Panc1 (cell line): ENCODE results near the gene RHD. TPM values are rescaled to one million over a fixed set of nuclear protein-coding genes. Genes with fewer than 3 reads are reported as not detected.
"Not testable (repeated sequence)": the region's sequence is repeated elsewhere in the genome, so short reads cannot be mapped to it uniquely, and the experiment has no call there.

ENCODE experiments used
- ATAC-seq: fragments of 200-7000 bp; cut with Tn5 transposase; 2 replicates; pipeline ENCODE4 v1.9.1; 2020; ENCODE audit warnings: mild to moderate bottlenecking, moderate library complexity
- Bru-seq: library from RNA; stranded (reverse); fragments of 400-500 nt; gene quantifications from one replicate; lab custom pipeline; 2021; lab: Mats Ljungman, UMichigan
- BruChase-seq, 2 experiments: library from RNA; stranded (reverse); fragments of 400-500 nt; gene quantifications; one replicate each; lab custom pipeline; 2021; lab: Mats Ljungman, UMichigan
- BruUV-seq: library from RNA; stranded (reverse); fragments of 400-500 nt; replicated peaks from 2 replicates; lab custom pipeline; 2021; lab: Mats Ljungman, UMichigan
- CTCF ChIA-PET: fragments of 300-600 bp; sonication (Branson Sonifier 250); formaldehyde crosslinking; loops from one replicate; lab custom pipeline; 2022; ENCODE audit warnings: antibody characterized with exemption; lab: Charles Lee
- POLR2A ChIA-PET: fragments of 300-600 bp; sonication (Branson Sonifier 250); formaldehyde crosslinking; loops from one replicate; lab custom pipeline; 2022; ENCODE audit warnings: antibody characterized with exemption; lab: Charles Lee
- DNase-seq: peaks from one replicate; pipeline ENCODE4 v3.0.0-alpha.2; 2010; ENCODE audit warnings: low read depth, low spot score
- H3K27ac ChIP-seq: 2 replicates; pipeline ENCODE4 v1.5.1; 2011; ENCODE audit warnings: mild to moderate bottlenecking, low read length, inconsistent platforms
- H3K27me3 ChIP-seq: fragments of 200-500 bp; sonication (Bioruptor generic); 2 replicates; pipeline ENCODE4 v1.6.0; 2014; ENCODE audit warnings: low read length, inconsistent platforms; ENCODE audit not compliant: control insufficient read depth, insufficient read depth
- H3K36me3 ChIP-seq: fragments of 200-500 bp; sonication (Bioruptor generic); 2 replicates; pipeline ENCODE4 v1.5.1; 2014; ENCODE audit warnings: inconsistent platforms, mild to moderate bottlenecking, low read length, moderate library complexity; ENCODE audit not compliant: control insufficient read depth, insufficient read depth
- H3K4me1 ChIP-seq: 2 replicates; pipeline ENCODE4 v1.5.1; 2011; ENCODE audit warnings: inconsistent platforms, mild to moderate bottlenecking, low read length, moderate library complexity; ENCODE audit not compliant: control insufficient read depth, insufficient read depth
- H3K4me3 ChIP-seq, 2 experiments: 2 replicates each; pipeline ENCODE4 v1.5.1; 2011 to 2012; ENCODE audit warnings: low read depth in 2 of 2, low read length in 2 of 2, mild to moderate bottlenecking in 2 of 2, inconsistent platforms in 1 of 2, moderate library complexity in 1 of 2
- H3K9me3 ChIP-seq: fragments of 200-500 bp; sonication (Bioruptor generic); 2 replicates; pipeline ENCODE4 v1.5.1; 2014; ENCODE audit warnings: low read depth, mild to moderate bottlenecking, inconsistent platforms, low read length, moderate library complexity; ENCODE audit not compliant: control insufficient read depth, insufficient read depth
- POLR2AphosphoS5 ChIP-seq: IDR thresholded peaks from 2 replicates; pipeline ENCODE4 v1.6.1; 2012; ENCODE audit warnings: mild to moderate bottlenecking, low read depth, low read length, moderate library complexity
- SIN3A ChIP-seq: IDR thresholded peaks from 2 replicates; pipeline ENCODE4 v1.6.1; 2012; ENCODE audit warnings: low read depth, mild to moderate bottlenecking, low read length, moderate library complexity, borderline replicate concordance; ENCODE audit not compliant: insufficient read depth
- TCF7L2 ChIP-seq: IDR thresholded peaks from 2 replicates; pipeline ENCODE4 v1.6.1; 2011; ENCODE audit warnings: mild to moderate bottlenecking, low read depth, low read length, inconsistent platforms
- in situ Hi-C: cut with HindIII; loops from 2 replicates; pipeline ENCODE4 v1.10.0; 2016; ENCODE audit warnings: low sequenced_read_pairs, low pct_unique_long_range_greater_than_20kb
- intact Hi-C: fragments of 100-400 bp; cut with micrococcal nuclease; formaldehyde crosslinking; loops from one replicate; pipeline ENCODE4 v1.10.0; 2022; ENCODE audit not compliant: unreplicated experiment
- long read RNA-seq: library from polyadenylated mRNA; unstranded; transcript quantifications from one replicate; pipeline ENCODE4 v2.0.0, GENCODE V29; 2021; ENCODE audit not compliant: unreplicated experiment
- polyA plus RNA-seq: library from polyadenylated mRNA; unstranded; fragments of >200 nt; gene quantifications from one replicate; pipeline ENCODE4 v1.2.1, GENCODE V29; 2012; ENCODE audit warnings: missing spikeins; ENCODE audit not compliant: insufficient read length
- total RNA-seq: library from RNA; stranded (reverse); gene quantifications from one replicate; pipeline ENCODE4 v1.2.1, GENCODE V29; 2021; ENCODE audit not compliant: unreplicated experiment
- TF ChIP-seq, protein P1 (sequence below), 2 experiments: IDR thresholded peaks; 2 replicates each; pipeline ENCODE4 v1.6.1; 2011 to 2012; ENCODE audit warnings: low read depth in 2 of 2, control low read depth in 1 of 2, low read length in 1 of 2, mild to moderate bottlenecking in 1 of 2, moderate library complexity in 1 of 2; ENCODE audit not compliant: insufficient read depth in 1 of 2
- TF ChIP-seq, protein P2 (sequence below): fragments of 450-650 bp; IDR thresholded peaks from 2 replicates; pipeline ENCODE4 v1.5.1; 2017; ENCODE audit warnings: mild to moderate bottlenecking

RHD gene
- total RNA-seq: not detected
- polyA plus RNA-seq: 0.34 TPM
- percentile 8 among the genes with signal in this experiment for Bru-seq, nascent RNA
- percentile 4 among the genes with signal in this experiment for BruChase-seq, experiment 1, labeled RNA remaining after a 2-hour chase
- BruChase-seq, experiment 2, labeled RNA remaining after a 6-hour chase: percentile 4 among the genes with signal in this experiment
- long read RNA-seq, partial matches to known transcripts: 0 of 3 reads
- long read RNA-seq, other reads (novel, unspliced or antisense): 3 of 3 reads

- ATAC-seq, H3K4me3 ChIP-seq, CTCF ChIA-PET, H3K36me3 ChIP-seq, DNase-seq, H3K9me3 ChIP-seq, H3K4me1 ChIP-seq, in situ Hi-C loops, H3K27ac ChIP-seq, H3K27me3 ChIP-seq, intact Hi-C loops, POLR2A ChIA-PET, BruUV-seq: not testable (repeated sequence)
Observed at GRCh38 chr1:25272238-25272637, at the start of gene RHD. Gene RHD, plus strand, starts transcription at chr1:25272509. Its CDS starts 39 bp downstream, at chr1:25272548.

GRCh38 chr1:25222606-25223005 is 49.7 kb upstream of the RHD start:
- Histone ChIP-seq H3K27me3 (no peaks in the 10 kb centered on the region), H3K9me3 (no peaks in the 10 kb centered on the region), H3K4me3 (no peak overlapping the region), H3K36me3 (peaks cover 20% of the 10 kb centered on the region), H3K27ac (no peak overlapping the region), H3K4me1 (no peaks in the 10 kb centered on the region)
- ATAC-seq: no peak
- in situ Hi-C loops (no loop called here), intact Hi-C loops (no loop called here)
- ChIA-PET CTCF (no interaction called here), POLR2A (no interaction called here)
- TF ChIP-seq TCF7L2 (no peak), SIN3A (no peak), POLR2AphosphoS5 (no peak)
- TF ChIP-seq, protein P1, sequence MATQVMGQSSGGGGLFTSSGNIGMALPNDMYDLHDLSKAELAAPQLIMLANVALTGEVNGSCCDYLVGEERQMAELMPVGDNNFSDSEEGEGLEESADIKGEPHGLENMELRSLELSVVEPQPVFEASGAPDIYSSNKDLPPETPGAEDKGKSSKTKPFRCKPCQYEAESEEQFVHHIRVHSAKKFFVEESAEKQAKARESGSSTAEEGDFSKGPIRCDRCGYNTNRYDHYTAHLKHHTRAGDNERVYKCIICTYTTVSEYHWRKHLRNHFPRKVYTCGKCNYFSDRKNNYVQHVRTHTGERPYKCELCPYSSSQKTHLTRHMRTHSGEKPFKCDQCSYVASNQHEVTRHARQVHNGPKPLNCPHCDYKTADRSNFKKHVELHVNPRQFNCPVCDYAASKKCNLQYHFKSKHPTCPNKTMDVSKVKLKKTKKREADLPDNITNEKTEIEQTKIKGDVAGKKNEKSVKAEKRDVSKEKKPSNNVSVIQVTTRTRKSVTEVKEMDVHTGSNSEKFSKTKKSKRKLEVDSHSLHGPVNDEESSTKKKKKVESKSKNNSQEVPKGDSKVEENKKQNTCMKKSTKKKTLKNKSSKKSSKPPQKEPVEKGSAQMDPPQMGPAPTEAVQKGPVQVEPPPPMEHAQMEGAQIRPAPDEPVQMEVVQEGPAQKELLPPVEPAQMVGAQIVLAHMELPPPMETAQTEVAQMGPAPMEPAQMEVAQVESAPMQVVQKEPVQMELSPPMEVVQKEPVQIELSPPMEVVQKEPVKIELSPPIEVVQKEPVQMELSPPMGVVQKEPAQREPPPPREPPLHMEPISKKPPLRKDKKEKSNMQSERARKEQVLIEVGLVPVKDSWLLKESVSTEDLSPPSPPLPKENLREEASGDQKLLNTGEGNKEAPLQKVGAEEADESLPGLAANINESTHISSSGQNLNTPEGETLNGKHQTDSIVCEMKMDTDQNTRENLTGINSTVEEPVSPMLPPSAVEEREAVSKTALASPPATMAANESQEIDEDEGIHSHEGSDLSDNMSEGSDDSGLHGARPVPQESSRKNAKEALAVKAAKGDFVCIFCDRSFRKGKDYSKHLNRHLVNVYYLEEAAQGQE (IDR thresholded peaks at IDR 0.05; ENCODE audit: insufficient read depth in 1 of 2, low read depth in 2 of 2, low read length in 1 of 2): no peak
- TF ChIP-seq, protein P2, sequence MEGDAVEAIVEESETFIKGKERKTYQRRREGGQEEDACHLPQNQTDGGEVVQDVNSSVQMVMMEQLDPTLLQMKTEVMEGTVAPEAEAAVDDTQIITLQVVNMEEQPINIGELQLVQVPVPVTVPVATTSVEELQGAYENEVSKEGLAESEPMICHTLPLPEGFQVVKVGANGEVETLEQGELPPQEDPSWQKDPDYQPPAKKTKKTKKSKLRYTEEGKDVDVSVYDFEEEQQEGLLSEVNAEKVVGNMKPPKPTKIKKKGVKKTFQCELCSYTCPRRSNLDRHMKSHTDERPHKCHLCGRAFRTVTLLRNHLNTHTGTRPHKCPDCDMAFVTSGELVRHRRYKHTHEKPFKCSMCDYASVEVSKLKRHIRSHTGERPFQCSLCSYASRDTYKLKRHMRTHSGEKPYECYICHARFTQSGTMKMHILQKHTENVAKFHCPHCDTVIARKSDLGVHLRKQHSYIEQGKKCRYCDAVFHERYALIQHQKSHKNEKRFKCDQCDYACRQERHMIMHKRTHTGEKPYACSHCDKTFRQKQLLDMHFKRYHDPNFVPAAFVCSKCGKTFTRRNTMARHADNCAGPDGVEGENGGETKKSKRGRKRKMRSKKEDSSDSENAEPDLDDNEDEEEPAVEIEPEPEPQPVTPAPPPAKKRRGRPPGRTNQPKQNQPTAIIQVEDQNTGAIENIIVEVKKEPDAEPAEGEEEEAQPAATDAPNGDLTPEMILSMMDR: no peak
- TSS peak; percentile 63 for BruUV-seq
- no peak for DNase-seq

GRCh38 chr1:25223471-25223870 is 48.8 kb upstream of the RHD start:
- no peak for TF ChIP-seq POLR2AphosphoS5
- TF ChIP-seq, protein P2: no peak
- no peak for TF ChIP-seq TCF7L2
- no peak for TF ChIP-seq SIN3A
- TF ChIP-seq, protein P1 (IDR thresholded peaks at IDR 0.05; ENCODE audit: insufficient read depth in 1 of 2, low read depth in 2 of 2, low read length in 1 of 2): no peak
- POLR2A ChIA-PET: no interaction called here
- Histone ChIP-seq H3K27ac (no peak overlapping the region), H3K4me1 (no peaks in the 10 kb centered on the region), H3K4me3 (no peak overlapping the region), H3K36me3 (peaks cover 22% of the 10 kb centered on the region), H3K9me3 (no peaks in the 10 kb centered on the region), H3K27me3 (no peaks in the 10 kb centered on the region)
- in situ Hi-C loops (no loop called here), intact Hi-C loops (no loop called here)
- ATAC-seq (no peak), DNase-seq (no peak)
- BruUV-seq: no TSS peak
- CTCF ChIA-PET: no interaction called here
